ENCODE measurements around the gene CDH22.
A peak's percentile ranks its signal among the peaks of the same experiment; 100 is the strongest.

The CDH22 gene

DNA sequence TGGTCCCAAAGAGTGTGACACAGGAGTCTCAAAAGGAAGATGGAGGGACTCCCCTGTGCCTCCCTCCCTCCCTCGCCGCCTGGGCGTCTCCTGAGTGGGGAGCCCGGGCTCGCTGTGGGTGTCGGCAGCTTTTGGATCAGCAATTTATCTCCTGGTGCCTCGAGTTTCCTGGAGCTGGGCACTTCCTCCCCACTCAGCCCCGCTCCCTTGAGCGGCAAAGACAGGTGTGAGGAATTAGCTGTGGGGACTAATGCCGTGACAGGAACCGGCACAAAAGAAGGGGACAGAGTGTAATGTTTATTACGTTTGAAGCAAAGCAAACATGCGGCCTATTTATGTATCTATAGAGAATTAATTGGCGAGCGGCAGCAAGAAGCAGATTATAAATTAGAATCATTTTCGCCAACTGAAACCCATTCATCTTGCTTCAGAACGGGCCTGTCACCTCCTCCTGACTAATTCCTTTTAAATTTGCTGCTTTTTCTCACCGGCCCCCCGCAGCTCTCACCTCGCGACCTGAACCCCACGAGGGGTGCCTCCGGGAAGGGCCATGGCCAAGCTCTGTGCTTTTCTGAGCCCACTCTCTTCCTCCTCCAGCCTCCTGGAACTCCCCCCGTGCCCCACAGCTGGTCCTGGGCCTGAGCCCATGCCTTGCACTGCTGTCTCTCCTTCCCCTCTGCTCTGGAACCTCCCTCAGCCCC, 8.8 kb upstream of the CDH22 start:
- Mint-ChIP-seq H3K36me3 (no peaks in the 10 kb centered on the region), H3K9me3 (no peaks in the 10 kb centered on the region), H3K27ac (no peak overlapping the region), H3K4me1 (peaks cover 2% of the 10 kb centered on the region), H3K4me3 (no peak overlapping the region), H3K27me3 (peaks cover 87% of the 10 kb centered on the region)
- ATAC-seq = no peak

DNA sequence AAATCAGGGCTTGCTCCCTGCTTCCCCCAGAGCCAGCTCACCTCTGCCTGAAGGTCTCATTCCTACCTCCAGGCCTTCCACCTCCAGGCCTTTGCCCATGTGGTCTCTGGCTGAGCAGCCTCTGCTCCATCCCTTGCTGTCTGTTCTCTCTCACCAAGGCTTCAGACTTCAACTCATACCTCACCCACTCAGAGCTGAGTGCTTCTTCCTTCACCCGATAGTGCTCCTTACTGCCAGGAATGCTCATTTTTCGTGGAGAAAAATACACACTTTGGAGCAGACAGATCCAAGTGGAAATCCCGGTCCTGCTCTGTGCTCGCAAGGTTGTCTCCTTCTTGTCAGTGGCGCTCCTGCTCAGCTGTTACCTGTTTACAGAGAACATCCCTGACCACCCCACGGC, 7.0 kb upstream of the CDH22 start:
- no peak for ATAC-seq
- Mint-ChIP-seq H3K27ac (no peak overlapping the region), H3K4me3 (no peak overlapping the region), H3K9me3 (no peaks in the 10 kb centered on the region), H3K4me1 (peaks cover 8% of the 10 kb centered on the region), H3K27me3 (peaks cover 89% of the 10 kb centered on the region), H3K36me3 (no peaks in the 10 kb centered on the region)

DNA sequence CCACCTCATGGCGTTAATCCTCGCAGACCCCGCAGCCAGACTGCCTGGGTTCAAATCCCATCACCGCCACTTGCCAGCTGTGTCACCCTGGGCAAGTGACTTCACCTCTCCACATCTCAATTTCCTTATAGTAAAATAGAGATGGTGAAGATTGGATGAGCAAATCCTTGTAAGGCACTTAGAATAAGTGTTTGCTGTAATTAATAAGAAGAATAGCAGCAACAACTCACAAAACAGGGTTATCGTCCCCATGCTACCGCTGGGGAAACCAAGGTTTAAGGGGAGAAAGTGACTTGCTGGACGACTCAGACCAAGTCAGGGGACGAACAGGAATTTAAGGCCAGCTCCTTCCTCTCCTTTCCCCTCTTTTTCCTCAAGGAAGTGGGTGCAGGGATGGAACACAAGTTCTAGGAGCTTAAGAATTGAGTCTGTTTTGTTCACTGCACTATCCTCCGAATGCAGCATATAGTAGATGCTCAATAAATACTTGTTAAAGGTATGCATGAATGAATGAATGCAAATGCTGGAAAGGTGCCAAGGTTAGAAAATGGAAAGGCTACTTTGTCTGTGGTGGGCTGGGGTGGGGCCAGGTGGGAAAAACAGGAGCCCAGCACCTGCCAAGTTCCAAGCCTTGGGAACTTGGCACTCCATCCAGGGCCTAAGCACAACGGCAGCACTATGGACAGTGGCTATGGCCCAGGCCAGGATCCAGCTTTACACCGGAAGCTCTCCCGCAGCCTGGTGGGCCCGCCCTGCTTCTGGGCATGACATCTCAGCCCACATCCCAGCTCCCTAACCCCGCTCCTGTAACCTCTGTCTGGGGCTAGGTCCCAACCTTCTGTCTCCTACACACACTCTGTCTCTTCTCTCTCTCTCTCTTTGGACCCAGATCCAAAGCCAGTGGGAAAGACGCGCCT, 4.9 kb upstream of the CDH22 start:
- ATAC-seq = no peak

DNA sequence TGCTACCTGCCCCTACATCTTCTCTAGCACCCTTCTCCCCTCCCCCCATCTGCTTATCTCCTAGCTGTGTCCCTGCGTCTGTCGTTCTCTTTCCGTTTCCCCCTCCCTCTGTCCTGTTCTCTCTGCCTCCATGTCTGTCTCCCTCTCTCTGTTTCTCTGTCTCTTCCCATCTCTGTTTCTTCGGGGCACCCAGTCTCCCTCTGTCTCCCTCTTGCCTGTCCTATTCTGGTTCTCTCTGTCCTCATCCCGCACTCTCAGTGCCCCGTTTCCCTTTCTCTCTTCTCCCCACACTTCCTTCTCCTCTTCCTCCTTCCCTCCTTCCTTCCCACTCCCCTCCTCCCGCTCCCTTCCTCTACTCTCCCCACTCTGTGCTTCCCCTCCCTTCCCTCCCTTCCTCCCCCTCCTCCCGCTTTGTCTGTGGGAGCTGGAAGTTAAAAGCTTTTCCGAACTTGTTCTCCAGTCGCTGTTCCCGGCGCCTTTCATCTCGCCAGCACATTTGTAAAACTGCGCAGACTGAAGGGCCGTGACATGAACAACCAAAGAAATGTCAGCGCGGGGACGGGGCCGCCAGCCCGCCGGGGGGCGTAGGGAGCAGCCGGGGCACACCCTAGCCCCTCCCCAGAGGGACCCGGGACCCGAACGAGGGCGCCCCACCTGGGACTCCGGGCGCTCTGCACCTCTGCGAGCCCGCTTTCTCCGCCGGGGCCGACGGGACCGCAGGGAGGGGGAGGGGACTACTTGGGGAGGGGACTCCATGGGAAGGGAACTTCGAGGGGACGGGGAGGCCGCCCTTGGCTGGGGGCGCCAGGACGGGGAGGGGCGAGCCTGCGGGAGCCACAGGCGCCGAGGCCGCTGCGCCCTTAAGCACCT, 4.0 kb upstream of the CDH22 start:
- H3K27ac Mint-ChIP-seq = no peak overlapping the region
- H3K4me1 Mint-ChIP-seq = peaks cover 8% of the 10 kb centered on the region
- ATAC-seq = no peak
- no peaks in the 10 kb centered on the region for H3K9me3 Mint-ChIP-seq
- no peak overlapping the region for H3K4me3 Mint-ChIP-seq
- H3K36me3 Mint-ChIP-seq = no peaks in the 10 kb centered on the region
- peaks cover 82% of the 10 kb centered on the region for H3K27me3 Mint-ChIP-seq

More for the DNA sequence above, 4.9 kb upstream of the CDH22 start:
- Mint-ChIP-seq H3K36me3 (no peaks in the 10 kb centered on the region), H3K4me3 (no peak overlapping the region), H3K27ac (no peak overlapping the region), H3K9me3 (no peaks in the 10 kb centered on the region), H3K4me1 (peaks cover 8% of the 10 kb centered on the region), H3K27me3 (peaks cover 89% of the 10 kb centered on the region)

- H3K36me3 Mint-ChIP-seq = no peaks in the 10 kb centered on the region
- peaks cover 80% of the 10 kb centered on the region for H3K27me3 Mint-ChIP-seq
- peaks cover 10% of the 10 kb centered on the region for H3K4me1 Mint-ChIP-seq
- no peak overlapping the region for H3K27ac Mint-ChIP-seq
- no peaks in the 10 kb centered on the region for H3K9me3 Mint-ChIP-seq
- no peak for ATAC-seq
- H3K4me3 Mint-ChIP-seq = no peak overlapping the region
These were observed 3.4 kb upstream of the CDH22 start for GRCh38 chr20:46311719-46312074.

GRCh38 chr20:46311039-46311650, 2.8 kb upstream of the CDH22 start:
- peaks cover 16% of the 10 kb centered on the region for H3K4me1 Mint-ChIP-seq

GRCh38 chr20:46309945-46310344, 1.6 kb upstream of the CDH22 start:
- no peaks in the 10 kb centered on the region for H3K36me3 Mint-ChIP-seq
- H3K27me3 Mint-ChIP-seq = peaks cover 74% of the 10 kb centered on the region
- peaks cover 16% of the 10 kb centered on the region for H3K4me1 Mint-ChIP-seq
- H3K9me3 Mint-ChIP-seq = no peaks in the 10 kb centered on the region
- H3K4me3 Mint-ChIP-seq = no peak overlapping the region
- no peak overlapping the region for H3K27ac Mint-ChIP-seq
- ATAC-seq = no peak

More at GRCh38 chr20:46311039-46311650, 2.8 kb upstream of the CDH22 start:
- no peak for ATAC-seq
- Mint-ChIP-seq H3K9me3 (no peaks in the 10 kb centered on the region), H3K27me3 (peaks cover 80% of the 10 kb centered on the region), H3K4me3 (no peak overlapping the region), H3K36me3 (no peaks in the 10 kb centered on the region), H3K27ac (no peak overlapping the region)

GRCh38 chr20:46307999-46308257, 370 bp downstream of the CDH22 start:
- H3K4me3 Mint-ChIP-seq = no peak overlapping the region
- no peak for ATAC-seq

DNA sequence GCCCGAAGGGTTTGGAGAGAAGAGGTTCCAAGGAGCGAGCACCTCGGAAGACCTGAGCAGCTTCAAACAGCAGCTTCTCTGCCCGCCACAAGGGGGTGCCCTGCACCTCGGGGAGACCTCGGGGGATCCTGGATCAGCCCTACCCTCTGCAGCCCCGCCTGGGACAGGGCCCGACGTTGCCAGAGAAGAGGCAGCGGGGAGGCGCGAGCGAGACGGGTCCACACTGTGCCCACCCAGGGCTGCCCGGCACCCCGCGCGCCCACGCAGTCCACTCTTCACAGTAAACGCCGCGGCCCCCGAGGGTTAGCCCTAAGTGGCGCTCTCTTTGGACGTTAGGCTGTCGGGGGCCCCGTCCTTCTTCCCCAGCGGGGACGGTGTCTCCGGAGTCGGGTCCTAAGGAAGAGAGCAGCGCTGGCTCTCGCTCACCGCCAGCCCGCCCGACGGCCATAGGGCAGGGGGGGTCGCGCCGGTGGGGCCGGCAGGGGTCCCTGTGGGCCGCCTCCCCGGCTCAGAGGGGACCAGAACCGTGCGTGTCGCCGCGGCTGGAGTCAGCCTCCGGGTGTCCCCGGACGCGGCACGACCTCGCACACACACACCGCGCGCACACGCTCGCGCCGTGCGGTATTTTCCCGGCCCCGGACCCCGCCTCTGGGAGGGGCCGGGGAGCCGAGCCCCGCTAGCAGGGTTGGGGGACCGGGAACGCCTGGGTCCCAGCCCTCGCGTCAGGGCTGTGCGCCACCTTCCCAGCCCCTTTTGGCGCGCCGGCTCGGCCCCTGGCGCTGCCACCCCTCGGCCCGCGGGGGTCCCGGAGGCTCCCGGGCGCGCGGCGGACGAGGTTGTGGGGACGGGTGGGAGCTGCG, 929 bp downstream of the CDH22 start:
- H3K9me3 Mint-ChIP-seq = no peaks in the 10 kb centered on the region

More at GRCh38 chr20:46307999-46308257, 370 bp downstream of the CDH22 start:
- Mint-ChIP-seq H3K36me3 (no peaks in the 10 kb centered on the region), H3K27ac (no peak overlapping the region), H3K4me1 (peaks cover 16% of the 10 kb centered on the region), H3K27me3 (peaks cover 68% of the 10 kb centered on the region), H3K9me3 (no peaks in the 10 kb centered on the region)

DNA sequence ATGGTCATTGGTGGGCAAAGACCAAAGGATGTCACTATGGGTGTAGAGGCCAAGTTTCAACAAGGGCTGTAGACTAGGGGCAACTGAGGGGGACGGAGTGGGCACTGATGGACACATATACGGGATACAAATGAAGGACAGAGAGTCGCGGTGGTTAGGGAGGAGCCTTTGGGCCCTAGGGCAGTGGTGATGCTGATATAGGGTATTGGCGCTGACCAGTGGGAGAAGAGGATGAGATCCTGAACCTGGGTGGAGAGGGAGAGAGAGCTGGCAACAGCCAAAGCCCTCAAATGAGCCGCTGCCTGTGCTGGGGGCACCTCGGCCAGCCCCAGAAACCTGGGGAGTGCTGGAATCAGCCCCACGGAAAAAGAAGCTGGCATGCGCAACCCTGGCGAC, 1.6 kb downstream of the CDH22 start:
- ATAC-seq = no peak
- peaks cover 11% of the 10 kb centered on the region for H3K4me1 Mint-ChIP-seq
- peak overlapping the region; percentile 9 for H3K4me3 Mint-ChIP-seq
- H3K36me3 Mint-ChIP-seq = no peaks in the 10 kb centered on the region
- H3K9me3 Mint-ChIP-seq = no peaks in the 10 kb centered on the region
- H3K27me3 Mint-ChIP-seq = peaks cover 67% of the 10 kb centered on the region
- H3K27ac Mint-ChIP-seq = no peak overlapping the region

More for the DNA sequence above, 929 bp downstream of the CDH22 start:
- peak; percentile 79 for ATAC-seq
- no peaks in the 10 kb centered on the region for H3K36me3 Mint-ChIP-seq
- no peak overlapping the region for H3K27ac Mint-ChIP-seq
- peak overlapping the region; percentile 25 for H3K4me3 Mint-ChIP-seq
- peaks cover 16% of the 10 kb centered on the region for H3K4me1 Mint-ChIP-seq
- H3K27me3 Mint-ChIP-seq = peaks cover 72% of the 10 kb centered on the region

DNA sequence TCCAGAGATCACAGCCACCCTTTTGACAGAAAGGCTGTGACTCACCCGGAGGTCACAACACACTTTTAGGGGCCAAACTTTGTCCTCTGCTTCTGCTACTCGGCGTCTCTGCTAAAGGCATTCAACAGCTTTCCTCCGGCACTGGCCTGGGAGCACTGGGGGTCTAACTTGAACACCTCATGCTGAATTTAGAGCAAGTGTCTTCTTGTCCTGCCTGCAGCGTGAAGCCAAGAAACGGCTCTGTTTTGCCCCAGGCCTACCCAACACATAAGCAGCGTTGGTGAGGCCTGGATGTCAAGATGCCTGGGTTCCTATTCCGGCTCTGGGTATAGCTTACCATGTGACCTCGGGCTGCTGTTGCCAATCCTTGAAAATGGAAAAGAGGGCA, 2.3 kb downstream of the CDH22 start:
- no peak for ATAC-seq
- Mint-ChIP-seq H3K27me3 (peaks cover 60% of the 10 kb centered on the region), H3K27ac (no peak overlapping the region), H3K4me3 (no peak overlapping the region), H3K36me3 (no peaks in the 10 kb centered on the region), H3K4me1 (peaks cover 9% of the 10 kb centered on the region), H3K9me3 (no peaks in the 10 kb centered on the region)

DNA sequence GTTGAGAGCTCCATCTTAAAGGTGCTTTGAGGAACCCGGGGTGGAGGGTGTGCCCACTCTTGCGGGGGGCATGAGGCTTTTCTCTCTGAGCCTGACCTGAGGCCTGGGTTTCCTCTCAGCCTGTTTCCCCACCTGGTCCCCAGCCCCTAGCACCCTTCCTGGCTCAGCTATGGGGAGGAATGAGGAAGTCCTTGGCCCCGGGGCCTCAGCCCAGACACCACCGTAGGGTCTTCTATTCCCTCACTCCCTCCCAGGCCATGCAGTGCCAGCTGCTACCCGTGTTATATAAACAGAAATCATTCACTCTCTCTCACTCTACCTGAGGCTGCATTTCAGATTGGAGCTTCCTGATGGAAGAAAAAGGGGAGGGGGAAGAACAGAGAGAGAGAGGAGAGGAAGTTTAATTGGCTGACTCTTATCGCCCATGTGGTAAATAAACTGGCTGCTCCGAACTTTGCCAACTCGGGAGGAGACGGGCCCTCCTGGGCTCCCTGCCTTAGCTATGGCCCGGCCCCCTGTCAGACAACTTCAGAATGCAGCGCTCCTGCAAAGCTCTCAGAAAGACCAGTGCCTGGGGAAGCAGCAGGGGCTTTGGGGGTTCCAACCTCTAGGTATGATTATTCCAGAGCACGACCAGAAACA, 2.8 kb downstream of the CDH22 start:
- no peaks in the 10 kb centered on the region for H3K36me3 Mint-ChIP-seq
- ATAC-seq = no peak
- peaks cover 9% of the 10 kb centered on the region for H3K4me1 Mint-ChIP-seq
- H3K27ac Mint-ChIP-seq = no peak overlapping the region
- no peak overlapping the region for H3K4me3 Mint-ChIP-seq
- H3K9me3 Mint-ChIP-seq = no peaks in the 10 kb centered on the region
- peaks cover 58% of the 10 kb centered on the region for H3K27me3 Mint-ChIP-seq

DNA sequence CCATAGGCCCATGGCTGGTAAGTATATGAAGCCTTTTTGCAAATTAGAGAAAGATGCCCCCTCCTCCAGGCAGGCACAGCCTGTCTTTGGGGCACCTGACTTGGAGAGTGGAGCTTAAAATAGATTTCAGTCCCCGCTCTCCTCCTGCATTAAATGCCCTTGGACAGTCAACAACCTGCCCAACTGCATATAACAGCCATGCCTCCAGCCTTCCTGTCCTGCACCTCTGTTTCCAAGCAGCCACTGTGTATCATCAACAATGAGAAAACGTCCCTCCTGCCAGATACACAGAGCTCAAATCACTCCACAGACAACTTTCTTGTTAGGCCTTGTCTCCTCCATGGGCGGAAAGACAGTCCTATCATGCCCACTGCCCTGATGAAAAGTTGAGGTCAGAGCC, 3.4 kb downstream of the CDH22 start:
- H3K4me1 Mint-ChIP-seq = peaks cover 9% of the 10 kb centered on the region
- ATAC-seq = no peak
- no peak overlapping the region for H3K4me3 Mint-ChIP-seq
- no peaks in the 10 kb centered on the region for H3K9me3 Mint-ChIP-seq
- H3K27ac Mint-ChIP-seq = no peak overlapping the region
- peaks cover 58% of the 10 kb centered on the region for H3K27me3 Mint-ChIP-seq
- H3K36me3 Mint-ChIP-seq = no peaks in the 10 kb centered on the region

DNA sequence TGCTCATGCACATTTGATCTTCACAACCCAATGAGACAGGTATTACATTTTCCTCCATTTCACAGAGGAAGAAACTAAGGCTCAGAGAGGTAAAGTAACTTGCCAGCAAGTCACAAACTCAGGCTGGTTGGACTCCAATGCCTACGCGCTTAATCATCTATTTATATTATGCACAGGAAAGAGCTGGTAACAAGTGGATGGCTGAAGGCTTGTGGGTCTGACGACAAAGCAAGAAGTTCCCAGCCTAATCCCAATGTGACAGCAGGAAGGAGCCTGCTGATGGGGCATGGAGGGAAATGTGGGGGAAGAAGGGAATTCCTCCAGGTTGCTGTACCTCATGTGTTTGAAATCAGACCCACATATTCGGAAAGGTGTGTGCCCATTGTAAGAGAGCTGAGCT, 3.9 kb downstream of the CDH22 start:
- Mint-ChIP-seq H3K9me3 (no peaks in the 10 kb centered on the region), H3K27ac (no peak overlapping the region), H3K4me3 (no peak overlapping the region), H3K27me3 (peaks cover 53% of the 10 kb centered on the region), H3K36me3 (no peaks in the 10 kb centered on the region), H3K4me1 (peaks cover 9% of the 10 kb centered on the region)
- no peak for ATAC-seq
